Endodermal cell (in vitro differentiated cells): ENCODE results near the gene ULK3. TPM values are rescaled to one million over a fixed set of nuclear protein-coding genes. Genes with fewer than 3 reads are reported as not detected.

Experiments
- DNase-seq: peaks from one replicate; pipeline ENCODE4 v3.0.0-alpha.2; 2017
- H3K27ac ChIP-seq: 2 replicates; pipeline ENCODE4 v1.5.1; 2013; ENCODE audit warnings: mild to moderate bottlenecking, low read depth, low read length, moderate library complexity
- H3K27me3 ChIP-seq: 2 replicates; pipeline ENCODE4 v1.6.1; 2013; ENCODE audit warnings: mild to moderate bottlenecking, low read length, moderate library complexity; ENCODE audit not compliant: insufficient read depth, control insufficient read depth, poor library complexity, severe bottlenecking
- H3K36me3 ChIP-seq: 2 replicates; pipeline ENCODE4 v1.7.0; 2013; ENCODE audit warnings: mild to moderate bottlenecking, low read length, moderate library complexity; ENCODE audit not compliant: control insufficient read depth, insufficient read depth
- H3K4me1 ChIP-seq: one replicate; pipeline ENCODE4 v1.7.0; 2013; ENCODE audit warnings: low read length; ENCODE audit not compliant: control insufficient read depth, insufficient read depth
- H3K4me3 ChIP-seq: 2 replicates; pipeline ENCODE4 v1.5.1; 2013; ENCODE audit warnings: mild to moderate bottlenecking, low read length, moderate library complexity
- H3K9ac ChIP-seq: 2 replicates; pipeline ENCODE4 v1.6.1; 2013; ENCODE audit warnings: mild to moderate bottlenecking, low read length, moderate library complexity; ENCODE audit not compliant: poor library complexity, severe bottlenecking; ENCODE audit errors: extremely low read depth
- H3K9me3 ChIP-seq: 2 replicates; pipeline ENCODE4 v1.6.1; 2013; ENCODE audit warnings: mild to moderate bottlenecking, low read length, moderate library complexity; ENCODE audit not compliant: control insufficient read depth
- H3K27ac Mint-ChIP-seq: 2 replicates; pipeline ENCODE4 v1.8.0; 2020; ENCODE audit warnings: mixed read lengths
- H3K27me3 Mint-ChIP-seq: 2 replicates; pipeline ENCODE4 v1.8.0; 2021; ENCODE audit warnings: mild to moderate bottlenecking, mixed read lengths; ENCODE audit not compliant: insufficient read depth
- H3K36me3 Mint-ChIP-seq: 2 replicates; pipeline ENCODE4 v1.8.0; 2020; ENCODE audit warnings: low read depth, mixed read lengths
- H3K4me1 Mint-ChIP-seq: 2 replicates; pipeline ENCODE4 v1.8.0; 2020; ENCODE audit warnings: mixed read lengths
- H3K4me3 Mint-ChIP-seq: 2 replicates; pipeline ENCODE4 v1.8.0; 2020; ENCODE audit warnings: mild to moderate bottlenecking, moderate library complexity, mixed read lengths
- H3K9me3 Mint-ChIP-seq: 2 replicates; pipeline ENCODE4 v1.8.0; 2020; ENCODE audit warnings: mild to moderate bottlenecking, mixed read lengths
- CTCF ChIP-seq: fragments of 200-600 bp; sonication (generic); conservative IDR thresholded peaks from 2 replicates; pipeline ENCODE4 v1.5.0; 2021; ENCODE audit warnings: antibody characterized with exemption, mild to moderate bottlenecking
- WGBS, 2 experiments: methylation state at CpG; one replicate each; pipeline versions ENCODE4 v1.1.5 to v1.1.7; 2013; ENCODE audit warnings: missing lambda C conversion rate in 2 of 2, mixed read lengths in 1 of 2; ENCODE audit not compliant: insufficient coverage in 1 of 2, insufficient read length in 1 of 2; 5-methylcytosine and 5-hydroxymethylcytosine counted together
- total RNA-seq, 2 donors: library from RNA; stranded (reverse); fragmentation: NEBNext Ultra II Directional in 1 of 2; extraction: Animal tissue kit (Norgen Biotek cat#: 25700) in 1 of 2; gene quantifications; 2 replicates in 1 of 2; 3 replicates in 1 of 2; pipeline ENCODE4 v1.2.1, GENCODE V29; 2021

Gene ULK3
- total RNA-seq, 2 donors from 2014 or later, result 33.9 to 36.2 TPM

GRCh38 chr15:74800559-74801094 is 42.3 kb downstream of the ULK3 start:
- no peak for DNase-seq
- Mint-ChIP-seq H3K4me1 (peaks cover 3% of the 10 kb centered on the region), H3K27ac (no peak overlapping the region)

GRCh38 chr15:74799856-74800558 is 42.9 kb downstream of the ULK3 start:
- Mint-ChIP-seq H3K4me3 (no peak overlapping the region), H3K36me3 (peaks cover 38% of the 10 kb centered on the region), H3K27ac (no peak overlapping the region), H3K9me3 (no peaks in the 10 kb centered on the region), H3K4me1 (peaks cover 3% of the 10 kb centered on the region), H3K27me3 (no peaks in the 10 kb centered on the region)
- Histone ChIP-seq H3K27me3 (no peaks in the 10 kb centered on the region), H3K4me1 (no peaks in the 10 kb centered on the region), H3K9ac (no peak overlapping the region), H3K9me3 (no peaks in the 10 kb centered on the region), H3K4me3 (no peak overlapping the region), H3K36me3 (peaks cover 50% of the 10 kb centered on the region), H3K27ac (no peak overlapping the region)
- peak; percentile 97 for TF ChIP-seq CTCF
- 50 to 69% methylated on average over 5 to 18 of the region's 18 CpGs for WGBS, 2 experiments
- peak; percentile 93 for DNase-seq

More at GRCh38 chr15:74800559-74801094, 42.3 kb downstream of the ULK3 start:
- Histone ChIP-seq H3K9me3 (no peaks in the 10 kb centered on the region), H3K9ac (no peak overlapping the region), H3K27me3 (no peaks in the 10 kb centered on the region), H3K4me1 (no peaks in the 10 kb centered on the region), H3K27ac (no peak overlapping the region), H3K36me3 (peaks cover 50% of the 10 kb centered on the region), H3K4me3 (no peak overlapping the region)
- Mint-ChIP-seq H3K36me3 (peaks cover 38% of the 10 kb centered on the region), H3K4me3 (no peak overlapping the region), H3K27me3 (no peaks in the 10 kb centered on the region), H3K9me3 (no peaks in the 10 kb centered on the region)
- TF ChIP-seq CTCF, result no peak
- 88 to 91% methylated on average over 15 to 20 of the region's 20 CpGs for WGBS, 2 experiments

GRCh38 chr15:74799255-74799855 is 43.6 kb downstream of the ULK3 start:
- Mint-ChIP-seq H3K36me3 (peaks cover 35% of the 10 kb centered on the region), H3K27ac (no peak overlapping the region), H3K4me1 (peaks cover 3% of the 10 kb centered on the region), H3K27me3 (no peaks in the 10 kb centered on the region), H3K9me3 (no peaks in the 10 kb centered on the region), H3K4me3 (no peak overlapping the region)
- H3K4me3 ChIP-seq, result no peak overlapping the region
- no peak overlapping the region for H3K9ac ChIP-seq
- no peak for TF ChIP-seq CTCF
- H3K9me3 ChIP-seq, result no peaks in the 10 kb centered on the region
- peaks cover 50% of the 10 kb centered on the region for H3K36me3 ChIP-seq
- peak; percentile 61 for DNase-seq
- H3K27me3 ChIP-seq, result no peaks in the 10 kb centered on the region
- no peaks in the 10 kb centered on the region for H3K4me1 ChIP-seq
- H3K27ac ChIP-seq, result no peak overlapping the region
- 93 to 96% methylated on average over 9 to 15 of the region's 16 CpGs for WGBS, 2 experiments
